DMS 273 (cell line): ENCODE results near the gene MT1A.
A peak's percentile ranks its signal among the peaks of the same experiment; 100 is the strongest.

ENCODE experiments used
- DNase-seq: peaks from one replicate; lab custom pipeline; 2025; ENCODE audit not compliant: unreplicated experiment; lab: John Stamatoyannopoulos, UW

Gene MT1A

GRCh38 chr16:56637814-56638750 lies at the start of gene MT1A:
Gene MT1A (plus strand): TSS chr16:56638666. CDS start chr16:56638739, 73 bp downstream.
- DNase-seq, result no peak

GRCh38 chr16:56588781-56589140 lies 49.7 kb upstream of the MT1A start:
- no peak for DNase-seq

GRCh38 chr16:56589141-56590039 lies 49.1 kb upstream of the MT1A start, which contains the start of gene MT3:
Gene MT3 (plus strand): TSS chr16:56589528. CDS start chr16:56589591, 63 bp downstream.
- DNase-seq, result peak; percentile 92

GRCh38 chr16:56591377-56592060 lies 46.9 kb upstream of the MT1A start:
- DNase-seq, result no peak

- DNase-seq, result no peak
These were observed 44.7 kb upstream of the MT1A start for GRCh38 chr16:56593573-56594291.

- no peak for DNase-seq
These were observed 44.2 kb upstream of the MT1A start for GRCh38 chr16:56594292-56594619.

- peak; percentile 79 for DNase-seq
These were observed 38.0 kb upstream of the MT1A start for GRCh38 chr16:56600398-56600999.

GRCh38 chr16:56601325-56601724 lies 37.1 kb upstream of the MT1A start:
- peak; percentile 26 for DNase-seq

GRCh38 chr16:56603589-56603988 lies 34.9 kb upstream of the MT1A start:
- peak; percentile 64 for DNase-seq

- no peak for DNase-seq
These were observed 33.5 kb upstream of the MT1A start for GRCh38 chr16:56604966-56605365.

- DNase-seq, result no peak
These were observed 33.0 kb upstream of the MT1A start for GRCh38 chr16:56605475-56605874.

GRCh38 chr16:56606071-56606475 lies 32.4 kb upstream of the MT1A start:
- DNase-seq, result peak; percentile 35

GRCh38 chr16:56606476-56607108 lies 31.9 kb upstream of the MT1A start:
- DNase-seq, result no peak

- DNase-seq, result peak; percentile 19
These were observed 31.3 kb upstream of the MT1A start for GRCh38 chr16:56607109-56607618.

GRCh38 chr16:56607675-56608042 lies 30.8 kb upstream of the MT1A start:
- no peak for DNase-seq

GRCh38 chr16:56608043-56608875 lies 30.2 kb upstream of the MT1A start, which contains the start of gene MT2A:
Gene MT2A (plus strand): TSS chr16:56608584. CDS start chr16:56608656, 72 bp downstream.
- peak; percentile 98 for DNase-seq

GRCh38 chr16:56608876-56609462 lies 29.5 kb upstream of the MT1A start:
- DNase-seq, result peak; percentile 60

GRCh38 chr16:56609463-56609921 lies 29.0 kb upstream of the MT1A start:
- DNase-seq, result peak; percentile 85
